ENCODE measurements around the gene TDRD3. TPM values are rescaled to one million over a fixed set of nuclear protein-coding genes. Genes with fewer than 3 reads are reported as not detected.

The TDRD3 gene
- total RNA-seq, 1 experiment from 2014 or later: 10.8 TPM

DNA sequence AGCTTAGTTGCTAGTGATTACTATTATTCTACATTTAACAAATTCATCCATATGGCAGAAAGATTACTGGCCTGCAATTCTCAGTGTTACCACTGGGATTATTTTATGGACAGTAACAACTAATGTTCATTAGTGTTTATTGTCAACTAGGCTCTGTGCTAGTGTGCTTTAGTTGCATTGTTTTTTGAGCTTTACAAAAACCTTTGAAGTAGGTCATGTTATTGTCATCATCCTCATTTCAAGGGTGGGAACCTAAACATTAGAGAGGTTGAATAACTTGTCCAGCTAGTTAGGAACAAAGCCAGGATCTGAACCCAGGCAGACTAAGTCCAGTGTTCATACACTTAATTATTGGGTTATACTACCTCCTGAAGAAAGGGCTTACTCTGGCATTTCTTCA is 27.8 kb upstream of the TDRD3 start:
- Histone ChIP-seq H3K4me1 (ENCODE audit: control insufficient read depth, insufficient read depth, low read length) (no peaks in the 10 kb centered on the region), H3K36me3 (ENCODE audit: control insufficient read depth, insufficient read depth, low read length) (no peaks in the 10 kb centered on the region), H3K27me3 (ENCODE audit: control insufficient read depth, insufficient read depth, low read length) (no peaks in the 10 kb centered on the region), H3K4me3 (ENCODE audit: low read depth in 2 of 2, low read length in 2 of 2) (no peak overlapping the region), H3K9me3 (ENCODE audit: control insufficient read depth, insufficient read depth, low read depth, low read length) (no peaks in the 10 kb centered on the region), H3K27ac (ENCODE audit: low read length) (no peak overlapping the region)
- ChIA-PET POLR2A (no interaction called here), CTCF (no interaction called here)
- no peak for ATAC-seq
- BruUV-seq (replicated peaks): no TSS peak
- in situ Hi-C loops (cut with HindIII; ENCODE audit: low pct_unique_long_range_greater_than_20kb, low sequenced_read_pairs): no loop called here
- intact Hi-C loops (cut with micrococcal nuclease; ENCODE audit: unreplicated experiment): no loop called here
- TF ChIP-seq, protein P1, sequence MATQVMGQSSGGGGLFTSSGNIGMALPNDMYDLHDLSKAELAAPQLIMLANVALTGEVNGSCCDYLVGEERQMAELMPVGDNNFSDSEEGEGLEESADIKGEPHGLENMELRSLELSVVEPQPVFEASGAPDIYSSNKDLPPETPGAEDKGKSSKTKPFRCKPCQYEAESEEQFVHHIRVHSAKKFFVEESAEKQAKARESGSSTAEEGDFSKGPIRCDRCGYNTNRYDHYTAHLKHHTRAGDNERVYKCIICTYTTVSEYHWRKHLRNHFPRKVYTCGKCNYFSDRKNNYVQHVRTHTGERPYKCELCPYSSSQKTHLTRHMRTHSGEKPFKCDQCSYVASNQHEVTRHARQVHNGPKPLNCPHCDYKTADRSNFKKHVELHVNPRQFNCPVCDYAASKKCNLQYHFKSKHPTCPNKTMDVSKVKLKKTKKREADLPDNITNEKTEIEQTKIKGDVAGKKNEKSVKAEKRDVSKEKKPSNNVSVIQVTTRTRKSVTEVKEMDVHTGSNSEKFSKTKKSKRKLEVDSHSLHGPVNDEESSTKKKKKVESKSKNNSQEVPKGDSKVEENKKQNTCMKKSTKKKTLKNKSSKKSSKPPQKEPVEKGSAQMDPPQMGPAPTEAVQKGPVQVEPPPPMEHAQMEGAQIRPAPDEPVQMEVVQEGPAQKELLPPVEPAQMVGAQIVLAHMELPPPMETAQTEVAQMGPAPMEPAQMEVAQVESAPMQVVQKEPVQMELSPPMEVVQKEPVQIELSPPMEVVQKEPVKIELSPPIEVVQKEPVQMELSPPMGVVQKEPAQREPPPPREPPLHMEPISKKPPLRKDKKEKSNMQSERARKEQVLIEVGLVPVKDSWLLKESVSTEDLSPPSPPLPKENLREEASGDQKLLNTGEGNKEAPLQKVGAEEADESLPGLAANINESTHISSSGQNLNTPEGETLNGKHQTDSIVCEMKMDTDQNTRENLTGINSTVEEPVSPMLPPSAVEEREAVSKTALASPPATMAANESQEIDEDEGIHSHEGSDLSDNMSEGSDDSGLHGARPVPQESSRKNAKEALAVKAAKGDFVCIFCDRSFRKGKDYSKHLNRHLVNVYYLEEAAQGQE (IDR thresholded peaks at IDR 0.05; ENCODE audit: insufficient read depth in 1 of 2, low read depth in 2 of 2, low read length in 1 of 2): no peak
- TF ChIP-seq, protein P2, sequence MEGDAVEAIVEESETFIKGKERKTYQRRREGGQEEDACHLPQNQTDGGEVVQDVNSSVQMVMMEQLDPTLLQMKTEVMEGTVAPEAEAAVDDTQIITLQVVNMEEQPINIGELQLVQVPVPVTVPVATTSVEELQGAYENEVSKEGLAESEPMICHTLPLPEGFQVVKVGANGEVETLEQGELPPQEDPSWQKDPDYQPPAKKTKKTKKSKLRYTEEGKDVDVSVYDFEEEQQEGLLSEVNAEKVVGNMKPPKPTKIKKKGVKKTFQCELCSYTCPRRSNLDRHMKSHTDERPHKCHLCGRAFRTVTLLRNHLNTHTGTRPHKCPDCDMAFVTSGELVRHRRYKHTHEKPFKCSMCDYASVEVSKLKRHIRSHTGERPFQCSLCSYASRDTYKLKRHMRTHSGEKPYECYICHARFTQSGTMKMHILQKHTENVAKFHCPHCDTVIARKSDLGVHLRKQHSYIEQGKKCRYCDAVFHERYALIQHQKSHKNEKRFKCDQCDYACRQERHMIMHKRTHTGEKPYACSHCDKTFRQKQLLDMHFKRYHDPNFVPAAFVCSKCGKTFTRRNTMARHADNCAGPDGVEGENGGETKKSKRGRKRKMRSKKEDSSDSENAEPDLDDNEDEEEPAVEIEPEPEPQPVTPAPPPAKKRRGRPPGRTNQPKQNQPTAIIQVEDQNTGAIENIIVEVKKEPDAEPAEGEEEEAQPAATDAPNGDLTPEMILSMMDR (IDR thresholded peaks at IDR 0.05): peak; percentile 24; the same call in 1 of the 2 replicates
- TF ChIP-seq TCF7L2 (IDR thresholded peaks at IDR 0.05; ENCODE audit: low read depth, low read length): no peak
- DNase-seq (ENCODE audit: low read depth, low spot score): no peak

DNA sequence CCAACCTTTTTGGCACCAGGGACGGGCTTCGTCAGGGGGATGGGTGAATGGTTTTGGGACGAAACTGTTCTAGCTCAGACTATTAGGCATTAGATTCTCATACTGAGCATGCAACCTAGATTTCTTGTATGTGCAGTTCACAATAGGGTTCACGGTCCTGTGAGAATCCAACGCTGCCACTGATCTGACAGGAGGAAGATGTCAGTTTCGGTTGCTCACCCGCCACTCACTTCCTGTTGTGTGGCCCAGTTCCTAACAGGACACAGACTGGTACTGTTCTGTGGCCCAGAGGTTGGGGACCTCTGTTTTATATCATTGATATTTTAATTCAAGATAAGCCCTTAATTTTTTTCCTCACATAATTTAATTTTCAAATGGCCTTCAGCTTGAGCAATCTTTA is 26.7 kb upstream of the TDRD3 start:
- BruUV-seq (replicated peaks): no TSS peak
- TF ChIP-seq, protein P1 (IDR thresholded peaks at IDR 0.05; ENCODE audit: insufficient read depth in 1 of 2, low read depth in 2 of 2, low read length in 1 of 2): no peak
- TF ChIP-seq SIN3A (IDR thresholded peaks at IDR 0.05; ENCODE audit: borderline replicate concordance, insufficient read depth, low read depth, low read length) (no peak), POLR2AphosphoS5 (IDR thresholded peaks at IDR 0.05; ENCODE audit: low read depth, low read length) (no peak), TCF7L2 (IDR thresholded peaks at IDR 0.05; ENCODE audit: low read depth, low read length) (no peak)
- TF ChIP-seq, protein P2 (IDR thresholded peaks at IDR 0.05): no peak
- ATAC-seq (no peak), DNase-seq (ENCODE audit: low read depth, low spot score) (no peak)
- no peaks in the 10 kb centered on the region for H3K36me3 ChIP-seq (ENCODE audit: control insufficient read depth, insufficient read depth, low read length)
- ChIA-PET POLR2A (no interaction called here), CTCF (no interaction called here)
- H3K4me3 ChIP-seq (ENCODE audit: low read depth in 2 of 2, low read length in 2 of 2): no peak overlapping the region
- no peaks in the 10 kb centered on the region for H3K9me3 ChIP-seq (ENCODE audit: control insufficient read depth, insufficient read depth, low read depth, low read length)
- in situ Hi-C loops (cut with HindIII; ENCODE audit: low pct_unique_long_range_greater_than_20kb, low sequenced_read_pairs): no loop called here
- H3K27ac ChIP-seq (ENCODE audit: low read length): no peak overlapping the region
- no peaks in the 10 kb centered on the region for H3K4me1 ChIP-seq (ENCODE audit: control insufficient read depth, insufficient read depth, low read length)
- intact Hi-C loops (cut with micrococcal nuclease; ENCODE audit: unreplicated experiment): no loop called here
- no peaks in the 10 kb centered on the region for H3K27me3 ChIP-seq (ENCODE audit: control insufficient read depth, insufficient read depth, low read length)

Data from Panc1 (cell line).